H1 (cell line): Measurements from ENCODE around the gene MATN4. TPM values are rescaled to one million over a fixed set of nuclear protein-coding genes. Genes with fewer than 3 reads are reported as not detected.

ENCODE experiments used
- CTCF ChIA-PET: fragments of 300-600 bp; sonication (Branson Sonifier 250); formaldehyde crosslinking; loops from one replicate; lab custom pipeline; 2021; ENCODE audit not compliant: partially characterized antibody; lab: Charles Lee
- POLR2A ChIA-PET: fragments of 300-600 bp; sonication (Branson Sonifier 250); formaldehyde crosslinking; loops from one replicate; lab custom pipeline; 2021; ENCODE audit warnings: inconsistent platforms; ENCODE audit not compliant: partially characterized antibody; lab: Charles Lee
- DNase-seq, 2 experiments: peaks; one replicate each; pipeline versions ENCODE4 v3.0.0 to v3.0.0-alpha.2; 2010 to 2022; ENCODE audit warnings: low spot score in 2 of 2, low read depth in 1 of 2, mixed read lengths in 1 of 2
- FAIRE-seq: peaks from 2 replicates; lab custom pipeline; 2011; peaks lifted over from hg19 to GRCh38; lab: Jason Lieb, UNC
- H2AFZ ChIP-seq: 2 replicates; pipeline ENCODE4 v1.8.1; 2012; ENCODE audit warnings: low read length, inconsistent platforms
- H2AK5ac ChIP-seq: 2 replicates; pipeline ENCODE4 v1.6.1; 2013; ENCODE audit warnings: low read depth, low read length
- H2BK120ac ChIP-seq: replicated peaks from 2 replicates; pipeline ENCODE3; 2013; ENCODE audit warnings: low read depth, low read length, inconsistent platforms
- H2BK12ac ChIP-seq: 2 replicates; pipeline ENCODE4 v1.6.1; 2013; ENCODE audit warnings: low read depth, low read length
- H2BK15ac ChIP-seq: 2 replicates; pipeline ENCODE4 v1.6.1; 2013; ENCODE audit warnings: low read length
- H2BK20ac ChIP-seq: 2 replicates; pipeline ENCODE4 v1.6.1; 2013; ENCODE audit warnings: low read length
- H2BK5ac ChIP-seq: 2 replicates; pipeline ENCODE4 v1.6.1; 2013; ENCODE audit warnings: low read depth, low read length
- H3K14ac ChIP-seq: 2 replicates; pipeline ENCODE4 v1.6.1; 2013; ENCODE audit warnings: inconsistent platforms; ENCODE audit not compliant: insufficient read length
- H3K18ac ChIP-seq: 2 replicates; pipeline ENCODE4 v1.6.1; 2013; ENCODE audit warnings: low read length; ENCODE audit errors: extremely low read depth
- H3K23ac ChIP-seq: 2 replicates; pipeline ENCODE4 v1.6.1; 2013; ENCODE audit warnings: inconsistent platforms; ENCODE audit not compliant: insufficient read length
- H3K23me2 ChIP-seq: 2 replicates; pipeline ENCODE4 v1.6.1; 2013; ENCODE audit warnings: low read depth, low read length
- H3K27ac ChIP-seq: 2 replicates; pipeline ENCODE4 v1.6.1; 2011; ENCODE audit warnings: low read depth, low read length, inconsistent platforms
- H3K27me3 ChIP-seq, 4 experiments: replicated peaks in 1 of 4; 1 replicate in 1 of 4; 2 replicates in 3 of 4; pipeline versions ENCODE4 v1.6.1 to v1.8.1; 2011 to 2013; ENCODE audit warnings: low read length in 3 of 4, mild to moderate bottlenecking in 3 of 4, inconsistent platforms in 2 of 4, mixed read lengths in 2 of 4, moderate library complexity in 1 of 4; ENCODE audit not compliant: control insufficient read depth in 3 of 4, insufficient read depth in 3 of 4; ENCODE audit errors: extremely low read depth in 1 of 4
- H3K36me3 ChIP-seq, 4 experiments: 2 replicates each; pipeline versions ENCODE4 v1.6.1 to v1.8.1; 2011 to 2013; ENCODE audit warnings: mild to moderate bottlenecking in 4 of 4, low read length in 3 of 4, moderate library complexity in 2 of 4, control low read depth in 1 of 4, inconsistent platforms in 1 of 4; ENCODE audit not compliant: insufficient read depth in 4 of 4, control insufficient read depth in 2 of 4
- H3K4ac ChIP-seq: replicated peaks from 2 replicates; pipeline ENCODE3; 2013; ENCODE audit warnings: low read length, low read depth, mixed read lengths, inconsistent platforms; ENCODE audit not compliant: insufficient read length
- H3K4me1 ChIP-seq, 4 experiments: replicated peaks in 1 of 4; 1 replicate in 1 of 4; 2 replicates in 3 of 4; pipeline versions ENCODE4 v1.6.1 to v1.8.1; 2011 to 2013; ENCODE audit warnings: low read length in 3 of 4, inconsistent platforms in 2 of 4, mixed read lengths in 1 of 4; ENCODE audit not compliant: insufficient read depth in 4 of 4, control insufficient read depth in 3 of 4
- H3K4me2 ChIP-seq, 2 experiments: 2 replicates each; pipeline versions ENCODE4 v1.6.1 to v1.8.1; 2011 to 2013; ENCODE audit warnings: low read depth in 2 of 2, low read length in 2 of 2, control low read depth in 1 of 2, inconsistent platforms in 1 of 2, mild to moderate bottlenecking in 1 of 2; ENCODE audit not compliant: insufficient read depth in 1 of 2
- H3K4me3 ChIP-seq, 4 experiments: fragments of 200-600, 300-600 bp in 1 of 4; sonication (generic), shearing (Covaris generic), sonication (Bioruptor Twin) in 1 of 4; 2 replicates each; pipeline versions ENCODE4 v1.5.1 to v1.8.1; 2011 to 2016; ENCODE audit warnings: low read length in 4 of 4, low read depth in 3 of 4, control low read depth in 2 of 4, inconsistent platforms in 2 of 4, mild to moderate bottlenecking in 2 of 4, mixed read lengths in 1 of 4, moderate library complexity in 1 of 4; ENCODE audit not compliant: insufficient read depth in 2 of 4; ENCODE audit errors: extremely low read depth in 1 of 4
- H3K56ac ChIP-seq: replicated peaks from 2 replicates; pipeline ENCODE3; 2013; ENCODE audit warnings: low read depth, mild to moderate bottlenecking, mixed read lengths, low read length, inconsistent platforms; ENCODE audit not compliant: insufficient read length
- H3K79me1 ChIP-seq: 2 replicates; pipeline ENCODE4 v1.6.1; 2013; ENCODE audit warnings: low read depth, low read length, control low read depth
- H3K79me2 ChIP-seq, 2 experiments: 2 replicates each; pipeline versions ENCODE4 v1.6.1 to v1.8.1; 2012 to 2013; ENCODE audit warnings: low read length in 2 of 2, mild to moderate bottlenecking in 2 of 2, inconsistent platforms in 1 of 2; ENCODE audit not compliant: insufficient read depth in 2 of 2, control insufficient read depth in 1 of 2
- H3K9ac ChIP-seq, 4 experiments: replicated peaks in 1 of 4; 1 replicate in 1 of 4; 2 replicates in 3 of 4; pipeline versions ENCODE4 v1.6.1 to v1.8.1; 2011 to 2013; ENCODE audit warnings: low read depth in 3 of 4, low read length in 3 of 4, control low read depth in 2 of 4, mild to moderate bottlenecking in 2 of 4, moderate library complexity in 2 of 4, inconsistent platforms in 1 of 4; ENCODE audit errors: extremely low read depth in 1 of 4
- H3K9me3 ChIP-seq, 2 experiments: 2 replicates each; pipeline versions ENCODE4 v1.6.1 to v1.8.1; 2012 to 2013; ENCODE audit warnings: mild to moderate bottlenecking in 2 of 2, moderate library complexity in 2 of 2, control low read depth in 1 of 2, inconsistent platforms in 1 of 2, low read depth in 1 of 2, low read length in 1 of 2, mixed read lengths in 1 of 2; ENCODE audit not compliant: insufficient read depth in 2 of 2
- H4K20me1 ChIP-seq, 2 experiments: replicated peaks in 1 of 2; 2 replicates each; pipeline versions ENCODE3 to v1.8.1; 2011 to 2013; ENCODE audit warnings: inconsistent platforms in 2 of 2, low read length in 2 of 2, mild to moderate bottlenecking in 1 of 2; ENCODE audit not compliant: insufficient read depth in 2 of 2, control insufficient read depth in 1 of 2
- H4K5ac ChIP-seq: 2 replicates; pipeline ENCODE4 v1.6.1; 2013; ENCODE audit warnings: low read length, low read depth, mixed read lengths, inconsistent platforms; ENCODE audit not compliant: insufficient read length
- H4K8ac ChIP-seq: 2 replicates; pipeline ENCODE4 v1.8.0; 2013; ENCODE audit warnings: mild to moderate bottlenecking, moderate library complexity, low read length, inconsistent platforms; ENCODE audit not compliant: insufficient read depth; ENCODE audit errors: extremely low read depth
- H4K91ac ChIP-seq: replicated peaks from 2 replicates; pipeline ENCODE3; 2013; ENCODE audit warnings: low read length, mixed read lengths, inconsistent platforms; ENCODE audit not compliant: insufficient read length
- CBX8 ChIP-seq: fragments of 300-800, 300-1000 bp; sonication (generic); IDR thresholded peaks from 2 replicates; pipeline ENCODE4 v1.7.1; 2016; ENCODE audit warnings: low read depth, low read length, borderline replicate concordance
- CTBP2 ChIP-seq: IDR thresholded peaks from 2 replicates; pipeline ENCODE4 v1.7.0; 2011; ENCODE audit warnings: borderline replicate concordance, mild to moderate bottlenecking, moderate library complexity, mixed read lengths, low read length; ENCODE audit not compliant: insufficient read depth, insufficient read length
- GTF2F1 ChIP-seq: IDR thresholded peaks from 2 replicates; pipeline ENCODE4 v1.6.1; 2012; ENCODE audit warnings: low read depth, low read length, improper control_type of control experiment, borderline replicate concordance
- MAX ChIP-seq: IDR thresholded peaks from 2 replicates; pipeline ENCODE4 v1.6.1; 2012; ENCODE audit warnings: inconsistent platforms
- SIN3A ChIP-seq, 2 experiments: IDR thresholded peaks in 1 of 2; conservative IDR thresholded peaks in 1 of 2; 2 replicates each; pipeline ENCODE4 v1.6.1; 2011 to 2012; ENCODE audit warnings: low read length in 2 of 2, improper control_type of control experiment in 1 of 2, low read depth in 1 of 2, mild to moderate bottlenecking in 1 of 2
- SIX5 ChIP-seq: IDR thresholded peaks from 2 replicates; pipeline ENCODE4 v1.6.1; 2011; ENCODE audit warnings: mild to moderate bottlenecking, low read depth, low read length
- SRF ChIP-seq: IDR thresholded peaks from 2 replicates; pipeline ENCODE4 v1.6.1; 2011; ENCODE audit warnings: mild to moderate bottlenecking, low read depth, low read length, moderate library complexity
- WGBS, 2 experiments: shearing (Covaris generic) in 1 of 2; methylation state at CpG; one replicate each; pipeline versions ENCODE4 v1.1.6 to v1.1.7; 2013 to 2015; ENCODE audit warnings: low lambda C conversion rate in 2 of 2, mixed read lengths in 2 of 2, inconsistent platforms in 1 of 2, low coverage in 1 of 2, missing lambda C conversion rate in 1 of 2; ENCODE audit not compliant: insufficient replicate concordance in 2 of 2, insufficient coverage in 1 of 2, insufficient read length in 1 of 2; ENCODE audit errors: extremely low coverage in 1 of 2, missing lambda C conversion rate in 1 of 2; 5-methylcytosine and 5-hydroxymethylcytosine counted together
- polyA plus RNA-seq, 7 experiments: library from polyadenylated mRNA; depleted of rRNA in 3 of 7; stranded (reverse) in 5 of 7; unstranded in 2 of 7; fragments of >200 nt in 5 of 7; fragments of 200-250 nt in 2 of 7; gene quantifications; 1 replicate in 5 of 7; 2 replicates in 1 of 7; 4 replicates in 1 of 7; pipeline versions ENCODE4 v1.2.1 to v1.2.3, GENCODE V29; 2011 to 2013; ENCODE audit warnings: missing spikeins in 2 of 7, mixed read lengths in 2 of 7
- total RNA-seq: library from RNA; stranded (reverse); fragmentation: NEBNext Ultra II Directional; extraction: Animal tissue kit (Norgen Biotek cat#: 25700); gene quantifications from 2 replicates; pipeline ENCODE4 v1.2.1, GENCODE V29; 2021

The MATN4 gene
- total and polyA plus RNA-seq, 2 of the 8 experiments (the other 6 are each of a cell fraction or from before 2014, with no cell fraction given): 2.1 to 4.4 TPM

GRCh38 chr20:45303586-45304463 is 4.3 kb downstream of the MATN4 start:
- H4K20me1 ChIP-seq: no peaks in the 10 kb centered on the region
- no peak overlapping the region for H3K14ac ChIP-seq
- H3K27me3 ChIP-seq: peaks cover 0 to 3% (median 0%) of the 10 kb centered on the region in 4 experiments; a peak in 3 of 7 replicates
- no peak overlapping the region for H3K23ac ChIP-seq
- H3K4ac ChIP-seq: no peak overlapping the region
- H3K4me1 ChIP-seq: peaks cover 0 to 17% (median 10%) of the 10 kb centered on the region in 4 experiments; a peak in 4 of 7 replicates
- ChIA-PET POLR2A (interaction anchor here (1.1 to 4.2 kb wide), 5 partner anchors 10 to 167 kb away, joined by 3 to 18 read pairs (median 3); no protein-coding TSS in a partner anchor), CTCF (interaction anchor here (0.7 to 6.2 kb wide), 8 partner anchors 8 to 165 kb away, joined by 3 to 104 read pairs (median 3); no protein-coding TSS in a partner anchor)
- no peak overlapping the region for H2BK20ac ChIP-seq
- WGBS, 2 experiments: 93% methylated on average over 44 of the region's 47 CpGs; no CpG with 5 or more reads in 1 of the 2 experiments
- no peak overlapping the region for H2BK5ac ChIP-seq
- no peaks in the 10 kb centered on the region for H3K79me1 ChIP-seq
- H2AFZ ChIP-seq: no peak overlapping the region; the same call in 1 of the 2 replicates
- no peak overlapping the region for H3K18ac ChIP-seq
- H3K4me3 ChIP-seq: no peak overlapping the region
- H2AK5ac ChIP-seq: 0 out of 2 replicates have a peak overlapping the region, but pooled peaks have one; percentile 24
- no peak overlapping the region for H2BK15ac ChIP-seq
- no peak overlapping the region for H2BK12ac ChIP-seq
- H3K9me3 ChIP-seq: no peaks in the 10 kb centered on the region
- no peak overlapping the region for H4K91ac ChIP-seq
- H3K23me2 ChIP-seq: no peaks in the 10 kb centered on the region; the same call in 1 of the 2 replicates
- no peak overlapping the region for H4K5ac ChIP-seq
- no peak overlapping the region for H2BK120ac ChIP-seq
- no peak overlapping the region for H3K56ac ChIP-seq
- H3K36me3 ChIP-seq: no peaks in the 10 kb centered on the region
- peak overlapping the region; percentile 28; the same call in 1 of the 2 replicates for H4K8ac ChIP-seq
- no peak overlapping the region; a peak in 1 of 4 replicates for H3K4me2 ChIP-seq
- no peak overlapping the region for H3K27ac ChIP-seq
- DNase-seq (no peak), FAIRE-seq (no peak)
- H3K79me2 ChIP-seq: no peaks in the 10 kb centered on the region
- H3K9ac ChIP-seq: no peak overlapping the region
- TF ChIP-seq CBX8 (no peak), SIN3A (conservative IDR thresholded peaks at IDR 0.05 in 1 of 2, IDR thresholded peaks at IDR 0.05 in 1 of 2; ENCODE audit: low read depth in 1 of 2, low read length in 2 of 2) (no peak), SRF (no peak), MAX (no peak), SIX5 (no peak), GTF2F1 (no peak), CTBP2 (no peak)
